ENCODE measurements around the gene CKMT2. TPM values are rescaled to one million over a fixed set of nuclear protein-coding genes. Genes with fewer than 3 reads are reported as not detected.

The CKMT2 gene
- total and polyA plus RNA-seq, 2 of the 8 experiments (the other 6 are each of a cell fraction or from before 2014, with no cell fraction given), result 2.4 to 5.0 TPM

DNA sequence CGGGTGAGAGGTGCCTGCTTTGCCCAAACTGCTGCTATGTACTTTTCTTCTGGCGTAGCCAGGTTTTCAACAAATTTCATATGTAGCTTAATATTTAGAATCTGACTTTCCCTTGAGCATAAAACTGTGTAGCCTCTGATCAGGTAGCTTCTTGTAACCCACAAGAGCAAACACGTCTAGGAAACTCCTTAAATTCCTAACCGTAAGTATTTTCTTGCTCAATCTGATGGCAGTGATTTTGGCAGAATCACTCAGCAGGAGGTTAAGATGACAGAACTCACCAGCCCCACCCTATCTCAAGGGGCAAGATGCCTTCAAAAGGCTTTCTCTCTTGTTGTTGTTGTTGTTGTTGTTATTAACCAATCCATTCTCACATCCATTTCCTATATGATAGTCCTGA is 20.8 kb downstream of the CKMT2 start:
- Histone ChIP-seq H4K8ac (ENCODE audit: extremely low read depth, insufficient read depth, low read length) (no peak overlapping the region), H3K36me3 (ENCODE audit: control insufficient read depth in 2 of 4, insufficient read depth in 4 of 4, low read length in 3 of 4) (peaks cover 0 to 1% (median 0%) of the 10 kb centered on the region in 4 experiments; a peak in 1 of 8 replicates), H2BK5ac (ENCODE audit: low read depth, low read length) (no peak overlapping the region), H2BK120ac (replicated peaks; ENCODE audit: low read depth, low read length) (no peak overlapping the region), H4K5ac (ENCODE audit: insufficient read length, low read depth, low read length) (no peak overlapping the region), H3K4me2 (ENCODE audit: insufficient read depth in 1 of 2, low read depth in 2 of 2, low read length in 2 of 2) (no peak overlapping the region), H3K4me1 (replicated peaks in 1 of 4; ENCODE audit: control insufficient read depth in 3 of 4, insufficient read depth in 4 of 4, low read length in 3 of 4) (peaks cover 0 to 3% (median 0%) of the 10 kb centered on the region in 4 experiments; a peak in 2 of 7 replicates), H3K4me3 (ENCODE audit: extremely low read depth in 1 of 4, insufficient read depth in 2 of 4, low read depth in 3 of 4, low read length in 4 of 4) (no peak overlapping the region), H2BK12ac (ENCODE audit: low read depth, low read length) (no peak overlapping the region), H2BK20ac (ENCODE audit: low read length) (no peak overlapping the region), H3K9ac (replicated peaks in 1 of 4; ENCODE audit: extremely low read depth in 1 of 4, low read depth in 3 of 4, low read length in 3 of 4) (no peak overlapping the region), H2AFZ (ENCODE audit: low read length) (no peak overlapping the region), H3K18ac (ENCODE audit: extremely low read depth, low read length) (no peak overlapping the region), H3K23me2 (ENCODE audit: low read depth, low read length) (no peaks in the 10 kb centered on the region; the same call in 1 of the 2 replicates), H2BK15ac (ENCODE audit: low read length) (no peak overlapping the region), H3K56ac (replicated peaks; ENCODE audit: insufficient read length, low read depth, low read length) (no peak overlapping the region), H3K27ac (ENCODE audit: low read depth, low read length) (no peak overlapping the region), H3K79me2 (ENCODE audit: control insufficient read depth in 1 of 2, insufficient read depth in 2 of 2, low read length in 2 of 2) (no peaks in the 10 kb centered on the region), H3K27me3 (replicated peaks in 1 of 4; ENCODE audit: control insufficient read depth in 3 of 4, extremely low read depth in 1 of 4, insufficient read depth in 3 of 4, low read length in 3 of 4) (no peaks in the 10 kb centered on the region), H3K23ac (ENCODE audit: insufficient read length) (no peak overlapping the region), H4K91ac (replicated peaks; ENCODE audit: insufficient read length, low read length) (no peak overlapping the region), H4K20me1 (replicated peaks in 1 of 2; ENCODE audit: control insufficient read depth in 1 of 2, insufficient read depth in 2 of 2, low read length in 2 of 2) (peaks cover 0 to 6% of the 10 kb centered on the region in 2 experiments), H3K4ac (replicated peaks; ENCODE audit: insufficient read length, low read depth, low read length) (no peak overlapping the region), H3K14ac (ENCODE audit: insufficient read length) (no peak overlapping the region), H2AK5ac (ENCODE audit: low read depth, low read length) (no peak overlapping the region), H3K79me1 (ENCODE audit: low read depth, low read length) (peaks cover 2% of the 10 kb centered on the region; the same call in 1 of the 2 replicates), H3K9me3 (ENCODE audit: insufficient read depth in 2 of 2, low read depth in 1 of 2, low read length in 1 of 2) (no peaks in the 10 kb centered on the region)
- ChIA-PET CTCF (ENCODE audit: partially characterized antibody) (interaction anchor here (0.9 to 1.4 kb wide), 3 partner anchors 22 to 48 kb away, joined by 3 read pairs; no protein-coding TSS in a partner anchor), POLR2A (ENCODE audit: partially characterized antibody) (interaction anchor here (0.8 kb wide), 1 partner anchor 48 kb away, joined by 3 read pairs; no protein-coding TSS in a partner anchor)
- WGBS, 2 experiments (ENCODE audit: extremely low coverage in 1 of 2, insufficient coverage in 1 of 2, insufficient read length in 1 of 2, insufficient replicate concordance in 2 of 2, low coverage in 1 of 2, low lambda C conversion rate in 2 of 2, missing lambda C conversion rate in 1 of 2), result 82% methylated on average over 4 of the region's 4 CpGs; no CpG with 5 or more reads in 1 of the 2 experiments
- FAIRE-seq, result no peak
- DNase-seq (ENCODE audit: low read depth in 1 of 2, low spot score in 2 of 2), result no peak
- TF ChIP-seq, protein P1, sequence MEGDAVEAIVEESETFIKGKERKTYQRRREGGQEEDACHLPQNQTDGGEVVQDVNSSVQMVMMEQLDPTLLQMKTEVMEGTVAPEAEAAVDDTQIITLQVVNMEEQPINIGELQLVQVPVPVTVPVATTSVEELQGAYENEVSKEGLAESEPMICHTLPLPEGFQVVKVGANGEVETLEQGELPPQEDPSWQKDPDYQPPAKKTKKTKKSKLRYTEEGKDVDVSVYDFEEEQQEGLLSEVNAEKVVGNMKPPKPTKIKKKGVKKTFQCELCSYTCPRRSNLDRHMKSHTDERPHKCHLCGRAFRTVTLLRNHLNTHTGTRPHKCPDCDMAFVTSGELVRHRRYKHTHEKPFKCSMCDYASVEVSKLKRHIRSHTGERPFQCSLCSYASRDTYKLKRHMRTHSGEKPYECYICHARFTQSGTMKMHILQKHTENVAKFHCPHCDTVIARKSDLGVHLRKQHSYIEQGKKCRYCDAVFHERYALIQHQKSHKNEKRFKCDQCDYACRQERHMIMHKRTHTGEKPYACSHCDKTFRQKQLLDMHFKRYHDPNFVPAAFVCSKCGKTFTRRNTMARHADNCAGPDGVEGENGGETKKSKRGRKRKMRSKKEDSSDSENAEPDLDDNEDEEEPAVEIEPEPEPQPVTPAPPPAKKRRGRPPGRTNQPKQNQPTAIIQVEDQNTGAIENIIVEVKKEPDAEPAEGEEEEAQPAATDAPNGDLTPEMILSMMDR (IDR thresholded peaks at IDR 0.05; ENCODE audit: control extremely low read depth in 1 of 3, insufficient read depth in 1 of 3, low read depth in 1 of 3, low read length in 3 of 3), result no peak
- TF ChIP-seq SP2 (IDR thresholded peaks at IDR 0.05; ENCODE audit: low read length) (no peak), SP1 (IDR thresholded peaks at IDR 0.05; ENCODE audit: low read depth, low read length) (no peak), JUN (IDR thresholded peaks at IDR 0.05; ENCODE audit: low read depth, low read length) (no peak), CTBP2 (IDR thresholded peaks at IDR 0.05; ENCODE audit: borderline replicate concordance, insufficient read depth, insufficient read length, low read length) (no peak), TCF12 (IDR thresholded peaks at IDR 0.05; ENCODE audit: low read depth, low read length) (no peak), CHD1 (IDR thresholded peaks at IDR 0.05; ENCODE audit: low read depth, low read length) (no peak), KDM5A (IDR thresholded peaks at IDR 0.05; ENCODE audit: low read length) (no peak), GTF2F1 (IDR thresholded peaks at IDR 0.05; ENCODE audit: borderline replicate concordance, low read depth, low read length) (no peak), GABPA (IDR thresholded peaks at IDR 0.05; ENCODE audit: borderline replicate concordance, insufficient read depth, low read length) (no peak), HDAC6 (IDR thresholded peaks at IDR 0.05; ENCODE audit: low read depth, low read length) (no peak), ZNF274 (IDR thresholded peaks at IDR 0.05; ENCODE audit: borderline replicate concordance, extremely low read depth, low read length) (no peak)

Data from H1 (cell line).